ENCODE data around the gene UBA3.

Gene UBA3

DNA sequence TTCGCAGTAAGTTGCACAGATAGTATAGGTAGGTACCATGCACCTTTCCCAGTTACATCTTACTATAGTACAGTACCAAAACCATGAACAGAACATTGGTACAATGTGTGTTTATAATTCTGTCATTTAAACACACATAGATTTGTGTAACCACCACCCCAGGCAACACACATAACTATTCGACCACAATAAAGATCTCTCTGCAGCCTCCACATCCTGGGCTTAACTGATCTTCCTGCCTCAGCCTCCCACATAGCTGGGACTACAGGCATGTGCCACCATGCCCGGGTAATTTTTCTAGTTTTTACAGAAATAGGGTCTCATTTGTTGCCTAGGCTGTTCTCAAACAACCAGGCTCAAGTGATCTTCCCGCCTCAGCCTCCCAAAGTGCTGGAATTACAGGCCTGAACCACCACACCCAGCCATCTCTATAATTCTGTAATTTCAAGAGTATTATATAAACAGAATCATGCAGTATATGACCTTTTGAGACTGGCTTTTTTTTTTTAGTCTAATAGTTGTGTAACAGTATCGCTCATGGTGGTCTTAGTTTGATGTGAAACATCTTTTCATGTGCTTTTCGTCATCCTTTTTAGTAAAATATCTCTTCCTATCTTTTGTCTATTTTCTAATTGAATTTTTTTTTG lies 14.7 kb downstream of the UBA3 start:
- no peak for DNase-seq

DNA sequence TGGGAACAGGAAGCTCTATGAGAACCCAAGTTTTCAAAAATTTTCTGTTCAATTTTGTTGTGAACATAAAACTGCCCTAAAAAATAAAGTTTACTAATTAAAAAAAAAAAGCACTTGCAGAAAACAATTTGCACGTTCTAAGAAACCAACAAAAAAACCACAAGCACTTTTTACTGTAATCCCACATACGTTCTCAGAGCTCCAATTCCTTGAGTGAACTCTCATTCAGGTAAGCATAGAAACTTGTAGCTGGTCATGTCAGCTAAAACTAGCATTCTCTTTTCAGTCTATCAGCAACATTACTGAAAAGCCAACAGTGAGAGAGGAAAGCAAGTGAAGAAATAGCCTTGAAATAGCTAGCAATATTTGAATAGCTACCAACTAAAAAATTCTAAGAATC lies 16.5 kb downstream of the UBA3 start:
- no peak for DNase-seq

DNA sequence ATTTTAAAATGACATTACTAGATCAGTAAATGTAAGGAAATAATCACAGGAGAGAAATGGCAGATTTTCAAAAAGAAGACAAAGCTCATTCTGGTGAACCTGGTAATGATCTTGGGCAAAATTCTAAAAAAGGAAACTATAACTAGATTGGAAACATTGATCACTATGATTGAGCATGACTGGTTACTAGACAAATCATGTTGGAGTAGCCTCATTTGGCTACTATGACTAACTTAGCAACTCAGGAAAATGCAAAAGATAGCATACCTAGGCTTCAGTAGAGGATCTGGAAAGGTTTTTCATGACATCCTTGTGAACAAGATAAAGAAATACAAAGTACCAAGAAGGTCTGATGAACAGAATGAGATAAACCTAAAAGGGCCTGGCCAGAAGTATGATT lies 20.5 kb downstream of the UBA3 start:
- DNase-seq = no peak

DNA sequence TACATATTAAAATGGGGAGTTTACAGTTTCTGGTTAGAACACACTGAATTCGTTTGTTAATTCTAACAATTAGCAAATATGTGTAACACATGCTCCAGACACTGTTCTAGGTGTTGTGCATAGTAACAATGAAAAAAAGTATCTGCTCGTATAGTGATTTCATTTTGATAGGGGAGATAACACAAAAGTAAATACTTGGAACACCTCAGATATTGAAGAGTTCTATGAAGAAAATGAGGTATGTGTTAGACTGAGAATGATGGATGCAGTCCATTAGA lies 21.3 kb downstream of the UBA3 start:
- no peak for DNase-seq

DNA sequence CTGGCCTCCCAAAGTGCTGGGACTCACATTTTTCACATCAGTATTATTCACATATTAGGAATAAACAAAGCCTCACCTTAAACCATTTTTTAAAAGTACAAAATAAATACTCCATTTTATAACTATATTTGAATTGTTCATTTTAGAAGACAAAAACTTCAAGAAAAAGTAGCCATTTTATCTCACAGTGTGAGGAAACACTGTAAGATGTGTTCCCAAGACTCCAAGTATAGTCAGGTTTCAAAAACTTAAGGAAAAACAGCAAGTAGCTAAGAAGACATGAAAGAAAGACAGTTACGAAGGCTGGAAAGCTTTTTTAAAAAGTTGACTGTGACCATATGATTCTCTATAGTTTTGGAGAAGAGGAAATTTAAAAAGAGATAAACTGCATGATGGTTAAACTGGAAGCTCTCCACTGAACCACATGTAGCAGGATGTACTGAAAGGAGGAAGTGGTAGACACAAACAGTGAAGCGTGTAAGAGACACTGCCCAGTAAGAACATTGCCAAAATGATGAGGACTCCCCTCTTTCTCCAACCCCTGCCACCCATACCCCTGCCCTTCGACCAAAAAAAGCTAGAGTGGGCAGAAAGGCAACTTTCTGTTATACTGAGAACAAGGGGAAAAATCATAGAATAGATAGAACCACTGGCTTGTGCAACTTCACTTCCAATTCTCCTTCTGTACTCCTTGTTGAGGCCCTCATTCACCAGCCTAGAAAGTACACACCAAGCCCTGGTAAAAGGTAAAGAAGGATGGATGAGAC lies 21.8 kb downstream of the UBA3 start:
- no peak for DNase-seq

DNA sequence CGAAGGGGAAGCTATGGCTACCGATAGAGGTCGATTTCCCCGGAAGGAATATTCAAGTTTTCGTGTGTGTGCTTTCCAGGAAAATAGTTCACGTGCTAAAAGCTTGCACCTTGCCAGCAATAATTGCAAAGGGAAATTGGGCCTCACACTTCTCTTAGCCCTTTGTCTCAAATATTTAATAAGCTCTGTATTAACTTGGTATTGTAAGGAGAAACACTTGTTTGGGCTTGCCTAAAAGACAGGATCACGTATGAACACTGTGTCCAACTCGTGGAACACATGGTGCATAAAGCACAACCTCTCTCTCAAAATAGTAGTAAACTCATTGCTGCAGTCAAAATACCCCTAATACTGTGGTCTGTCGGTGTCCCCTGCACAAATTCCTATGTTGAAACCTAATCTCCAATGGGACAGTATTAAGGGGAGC lies 27.7 kb downstream of the UBA3 start:
- DNase-seq = no peak

DNA sequence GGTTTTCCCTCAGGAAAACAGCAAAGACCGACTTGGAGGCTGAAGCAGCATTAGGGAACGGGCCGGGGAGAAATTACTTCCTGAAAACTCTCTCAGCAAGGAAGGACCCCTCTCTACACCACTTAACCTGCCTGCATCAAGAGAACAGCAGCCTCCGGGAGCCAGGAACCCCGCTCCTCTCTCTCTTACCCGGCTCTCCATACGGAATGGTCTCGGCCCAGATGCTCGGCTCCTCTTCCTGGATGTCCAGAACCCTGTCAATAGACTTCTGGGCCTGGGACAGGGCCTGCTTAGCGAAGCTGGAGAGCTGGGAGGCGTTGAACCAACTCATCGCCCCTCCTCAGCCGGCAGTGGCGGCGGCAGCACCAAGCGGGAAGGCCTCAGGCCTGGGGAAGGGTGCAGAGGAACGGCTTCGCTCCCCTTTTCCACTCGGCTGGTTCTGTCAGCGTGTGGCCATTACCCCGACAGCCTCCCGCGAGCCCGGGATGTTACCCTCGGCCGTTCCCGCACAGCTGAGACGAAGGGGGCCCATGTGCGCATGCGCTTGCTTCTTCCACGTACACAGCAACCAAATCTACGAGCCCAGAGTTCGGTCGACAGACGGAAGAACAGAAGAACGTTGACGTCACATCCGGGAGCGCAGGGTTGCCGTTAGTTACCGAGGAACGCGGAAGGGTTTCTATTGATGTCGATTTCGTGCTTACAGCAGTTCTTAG lies 28.3 kb downstream of the UBA3 start, which contains the start of gene TMF1:
Gene TMF1, minus strand, starts transcription at position 578 of the 716 bp plus-strand sequence. Its CDS starts 247 bp downstream, at position 331.
- DNase-seq = no peak

DNA sequence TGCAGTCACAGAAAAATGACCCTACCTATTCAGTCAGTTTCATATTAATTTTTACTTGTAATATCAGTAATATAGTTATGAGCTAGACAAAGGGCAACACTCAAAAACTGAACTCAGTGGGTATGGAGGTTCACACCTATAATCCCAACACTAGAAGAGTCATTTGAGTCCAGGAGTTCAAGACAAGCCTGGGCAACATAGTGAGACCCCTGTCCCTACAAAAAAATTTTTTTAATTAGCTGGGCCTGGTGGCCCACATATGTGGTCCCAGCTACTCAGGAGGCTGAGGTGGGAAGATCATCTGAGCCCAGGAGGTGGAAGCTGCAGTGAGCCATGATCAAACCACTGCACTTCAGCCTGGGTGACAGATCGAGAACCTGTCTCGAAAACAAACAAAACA lies 31.2 kb downstream of the UBA3 start:
- DNase-seq = no peak

DNA sequence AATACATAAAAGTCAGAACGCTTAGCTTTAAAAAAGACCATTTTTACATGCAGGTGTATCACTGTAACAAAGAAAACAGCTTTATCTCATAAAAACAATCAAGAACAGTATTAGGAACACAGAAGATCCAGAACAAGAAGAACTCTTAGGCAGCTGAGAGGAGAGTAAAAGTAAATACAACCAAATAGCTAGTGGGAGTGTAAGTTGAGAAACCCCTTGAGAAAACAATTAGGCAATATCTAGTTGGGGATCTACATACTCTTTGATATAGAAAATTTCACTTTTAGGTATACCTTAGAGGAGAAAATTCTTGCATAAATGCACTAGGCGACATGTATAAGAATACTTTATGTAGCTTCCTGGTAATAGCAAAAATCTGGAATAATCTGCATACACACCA lies 35.6 kb downstream of the UBA3 start:
- DNase-seq = no peak

DNA sequence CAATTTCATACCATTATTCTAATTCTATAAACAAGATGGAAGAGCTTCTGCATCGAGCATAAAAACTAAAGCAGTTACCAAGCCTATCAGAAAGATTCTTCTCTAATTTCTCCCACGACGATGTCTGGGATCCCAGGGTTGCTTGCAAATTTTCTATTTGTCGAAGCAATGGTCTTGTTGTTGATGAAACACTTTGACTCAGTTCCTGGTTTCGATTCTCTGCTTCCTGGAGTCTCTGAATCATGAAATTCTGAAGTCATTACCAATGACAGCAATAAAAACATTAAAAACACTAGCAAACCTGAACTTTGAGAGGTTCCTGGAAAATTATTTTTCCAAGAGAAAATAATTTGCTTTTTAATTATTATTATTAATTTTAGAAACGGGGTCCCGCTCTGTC lies 46.7 kb downstream of the UBA3 start:
- DNase-seq = no peak

DNA sequence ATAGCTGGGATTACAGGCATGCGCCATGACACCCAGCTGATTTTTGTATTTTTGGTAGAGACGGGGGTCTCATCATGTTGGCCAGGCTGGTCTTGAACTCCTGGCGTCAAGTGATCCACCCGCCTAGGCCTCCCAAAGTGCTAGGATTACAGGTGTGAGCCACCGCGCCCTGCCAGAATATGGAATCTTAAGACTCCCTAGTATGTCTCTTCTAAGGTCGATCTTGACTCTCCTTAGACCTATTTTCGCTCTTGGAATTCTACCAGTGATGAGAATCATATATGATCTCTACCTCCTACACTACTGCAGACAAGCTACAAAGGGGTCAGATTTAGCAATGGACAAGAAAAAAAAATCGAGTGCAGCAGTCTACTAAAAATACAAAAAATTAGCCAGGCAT lies 47.4 kb downstream of the UBA3 start:
- DNase-seq = no peak

DNA sequence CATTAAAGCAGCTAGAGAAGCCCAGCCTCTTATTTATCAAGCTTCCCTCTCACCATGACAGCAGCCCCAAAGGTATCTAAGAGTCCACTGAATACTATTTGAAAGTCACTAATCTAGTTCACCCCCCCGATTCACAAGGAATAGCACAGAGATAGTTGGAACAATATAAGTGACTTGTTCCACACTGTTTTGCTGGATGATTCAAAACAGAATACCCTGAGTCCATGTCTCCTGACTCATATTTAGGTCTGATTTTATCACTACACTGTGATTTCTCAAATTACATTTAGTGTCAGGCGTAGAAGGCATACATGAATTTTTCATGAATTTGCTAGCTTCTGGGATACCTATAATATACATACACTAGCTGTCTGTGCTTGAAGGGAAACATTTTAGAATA lies 48.0 kb downstream of the UBA3 start:
- no peak for DNase-seq

DNA sequence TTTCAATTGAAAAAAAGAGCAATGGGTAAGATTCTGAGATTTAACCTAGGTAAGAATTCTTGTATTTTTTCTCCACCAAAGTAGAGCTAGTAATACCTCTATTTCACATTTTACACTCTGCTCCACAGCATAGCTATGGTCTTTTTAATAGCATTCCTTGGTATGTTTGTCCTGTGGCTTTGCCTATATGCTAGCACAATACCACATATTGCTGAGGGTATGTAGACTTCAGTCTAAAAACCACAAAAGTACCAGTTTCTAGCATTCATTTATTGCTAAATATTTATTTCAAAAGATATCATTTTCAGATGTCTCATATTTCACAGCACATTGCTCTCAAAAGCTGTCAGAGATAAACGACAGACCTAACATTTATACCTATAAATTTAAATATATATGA lies 48.5 kb downstream of the UBA3 start:
- DNase-seq = no peak

DNA sequence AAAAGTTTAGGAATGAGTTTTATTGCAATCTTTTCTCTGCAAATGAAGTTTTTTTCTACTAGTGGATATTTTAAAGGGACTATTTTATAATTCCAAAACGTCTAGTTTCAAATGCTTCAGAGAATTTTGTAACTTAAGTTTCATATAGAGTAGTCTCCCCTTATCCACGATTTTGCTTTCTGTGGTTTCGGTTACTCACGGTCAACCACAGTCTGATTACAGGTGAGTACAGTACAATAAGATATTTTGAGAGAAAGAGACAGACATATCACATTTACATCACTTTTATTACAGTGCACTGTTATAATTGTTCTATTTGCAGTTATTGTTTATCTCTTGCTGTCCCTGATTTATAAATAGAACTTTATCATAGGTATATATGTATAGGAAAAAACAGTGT lies 59.3 kb downstream of the UBA3 start:
- no peak for DNase-seq

DNA sequence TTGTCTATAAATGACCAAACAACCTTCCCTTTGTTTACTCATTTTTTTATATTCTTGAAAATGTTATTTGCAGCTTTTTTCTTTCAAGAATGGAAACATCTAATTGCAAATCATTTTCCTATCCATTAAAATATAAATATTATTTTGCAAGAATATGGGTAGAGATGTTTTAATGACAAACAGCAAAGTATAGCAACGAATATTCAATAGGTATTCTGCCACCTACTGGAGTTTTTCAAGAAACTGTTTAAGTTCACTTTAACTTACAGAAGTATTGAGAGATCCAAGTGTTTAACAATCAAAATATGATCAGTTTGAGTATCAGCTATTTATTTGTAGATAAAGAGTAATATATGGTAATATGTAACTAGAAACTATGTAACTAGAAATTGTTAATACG lies 59.7 kb downstream of the UBA3 start:
- DNase-seq = no peak

DNA sequence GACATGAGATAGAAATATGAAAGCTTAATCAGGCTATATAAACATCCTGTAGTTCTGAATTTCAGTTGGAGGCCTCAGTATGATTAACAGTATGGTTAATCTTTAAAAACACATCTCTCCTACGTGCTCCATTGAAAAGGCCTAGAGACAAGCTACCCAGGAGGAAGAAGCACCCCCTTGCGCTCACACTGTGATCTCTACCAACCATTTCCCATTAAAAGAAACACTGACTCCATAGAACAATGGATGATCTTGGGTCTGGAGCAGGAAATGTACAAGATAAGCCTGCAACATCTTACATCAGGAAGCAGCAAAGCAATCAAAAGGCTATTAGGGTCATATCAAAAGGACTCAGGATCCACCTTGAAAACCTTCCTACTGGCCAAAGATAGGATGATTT lies 63.3 kb downstream of the UBA3 start:
- DNase-seq = no peak

DNA sequence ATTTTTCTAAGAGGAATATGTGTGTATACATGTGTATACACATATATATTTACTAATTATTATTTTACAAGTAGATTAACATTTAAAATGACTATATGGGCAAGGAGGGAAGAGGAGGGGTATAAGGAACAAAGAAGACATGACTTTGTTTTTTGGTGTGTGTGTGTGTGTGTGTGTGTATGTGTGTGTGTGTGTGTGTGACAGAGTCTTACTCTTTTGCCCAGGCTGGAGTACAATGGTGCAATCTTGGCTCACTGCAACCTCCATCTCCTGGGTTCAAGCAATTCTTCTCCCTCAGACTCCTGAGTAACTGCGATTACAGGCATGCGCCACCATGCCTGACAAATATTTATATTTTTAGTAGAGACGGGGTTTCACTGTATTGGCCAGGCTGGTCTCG lies 64.1 kb downstream of the UBA3 start:
- DNase-seq = no peak

DNA sequence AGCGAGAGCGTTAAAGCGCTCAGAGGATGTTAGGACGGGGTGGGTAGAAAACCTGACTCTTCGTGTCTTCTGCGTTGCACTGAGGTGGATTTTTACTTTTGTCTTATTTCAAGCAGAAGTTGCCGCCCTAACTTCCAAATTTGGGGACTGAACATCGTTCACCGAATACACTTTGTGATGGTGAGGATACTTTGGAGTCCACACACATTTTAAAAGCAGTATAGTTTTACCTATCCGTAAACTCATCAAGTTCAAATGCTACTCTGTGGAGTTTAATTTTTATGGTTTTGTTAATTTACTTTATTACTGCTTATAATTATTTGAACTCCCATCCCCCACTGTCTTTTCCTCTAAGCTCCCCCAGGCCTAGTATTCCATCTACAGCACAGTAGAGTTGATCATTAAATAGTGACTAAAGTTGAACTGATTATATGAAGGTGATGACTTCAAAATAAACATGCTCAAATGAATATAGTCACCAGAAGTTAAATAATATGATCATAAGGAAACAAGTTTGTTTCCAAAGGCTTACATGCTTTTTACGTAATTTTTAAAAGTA lies 66.1 kb downstream of the UBA3 start:
- DNase-seq = no peak

DNA sequence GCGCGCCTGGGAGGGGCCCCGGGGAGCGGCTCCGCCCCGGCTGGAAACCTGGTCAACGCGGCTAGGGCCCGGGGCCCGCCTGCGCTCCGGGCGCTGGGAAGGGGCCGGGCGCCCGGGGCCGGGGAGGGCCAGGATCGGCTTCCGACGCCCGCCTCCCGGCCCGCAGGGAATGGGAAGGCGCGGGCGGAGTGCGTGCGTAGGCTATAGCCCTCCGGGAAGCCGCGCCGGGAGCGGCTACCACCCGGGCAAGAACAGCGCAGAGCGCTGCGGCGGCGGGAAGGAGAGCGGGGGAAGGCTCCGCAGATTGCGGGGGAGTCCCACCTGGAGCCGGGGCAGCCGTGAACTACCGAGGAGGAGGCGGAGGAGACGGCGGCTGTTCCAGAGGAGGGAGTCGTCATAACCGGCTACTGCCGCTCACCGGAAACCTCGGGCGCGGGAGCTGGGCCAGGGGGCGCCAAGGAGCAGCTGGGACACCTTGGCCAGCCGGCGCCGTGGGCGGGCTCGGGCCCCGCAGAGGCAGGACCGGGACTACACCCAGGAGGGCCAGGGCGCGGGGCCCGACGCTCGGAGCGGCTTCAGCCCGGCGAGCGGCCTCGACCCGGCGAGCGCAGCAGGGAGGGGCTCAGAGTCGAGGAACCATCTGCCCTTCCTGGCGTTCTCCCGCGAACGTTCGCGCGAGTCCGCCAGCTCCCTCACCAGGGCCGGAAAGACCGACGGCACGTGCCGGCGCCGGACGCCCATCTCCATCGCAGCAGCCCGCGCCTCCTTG lies 66.7 kb downstream of the UBA3 start, which contains the start of gene EOGT:
Gene EOGT, minus strand, starts transcription at position 432 of the 769 bp plus-strand sequence. CDS start 3,838 bp downstream, outside the sequence.
- DNase-seq = no peak

DNA sequence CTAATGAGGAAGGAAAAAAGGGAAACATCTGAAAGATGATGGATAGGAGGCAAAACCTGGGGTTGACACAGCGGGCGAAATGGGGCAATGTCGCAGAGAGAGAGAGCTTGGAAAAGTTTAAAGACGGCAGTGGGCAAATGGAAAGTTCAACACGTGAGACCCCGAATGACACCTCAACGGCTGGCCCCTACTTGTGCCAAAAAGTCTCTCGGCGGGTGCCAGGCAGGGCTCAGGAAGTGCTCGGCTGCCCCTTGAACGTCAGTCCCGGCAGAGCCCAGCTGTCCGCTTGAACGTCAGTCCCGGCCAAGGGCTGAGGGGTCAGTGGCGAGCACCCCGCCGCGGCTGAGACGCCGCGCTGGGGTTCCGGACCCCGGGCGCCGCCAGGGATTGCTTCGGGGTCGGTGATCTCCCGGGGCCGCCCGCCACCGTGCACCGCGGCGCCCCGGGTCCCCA lies 67.3 kb downstream of the UBA3 start:
- no peak for DNase-seq

DNA sequence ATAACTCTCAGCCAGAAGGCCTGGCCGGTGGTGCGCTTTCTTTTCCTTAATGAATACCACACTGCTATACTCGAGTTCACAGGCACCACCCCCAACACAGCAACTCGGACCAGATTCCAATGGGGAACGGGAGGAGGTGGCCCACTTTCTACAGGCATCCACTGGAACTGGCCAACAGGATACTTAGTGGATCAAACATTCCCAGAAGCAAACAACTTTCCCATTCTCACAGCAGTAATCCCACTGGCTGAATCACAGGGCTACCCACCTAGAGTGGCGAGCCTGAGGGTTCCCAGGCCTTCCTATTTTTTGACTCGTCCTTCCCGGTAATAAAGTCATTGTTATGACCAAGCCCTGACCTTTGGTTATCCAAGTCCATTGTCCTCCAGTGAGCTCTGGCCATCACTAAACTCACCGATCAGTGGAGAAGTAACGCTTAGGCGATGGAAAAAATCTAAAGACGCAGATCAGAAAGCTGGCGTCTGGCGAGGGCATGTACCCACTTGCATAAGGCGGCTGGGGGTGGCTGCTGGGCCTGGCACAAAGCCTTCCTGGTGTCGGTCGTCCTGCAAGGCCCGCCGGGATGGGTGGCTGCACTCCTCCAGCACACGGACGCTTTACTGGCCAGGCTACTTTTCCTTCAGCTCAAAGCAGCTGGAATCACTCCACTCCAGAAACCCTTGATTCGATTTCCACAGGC lies 67.9 kb downstream of the UBA3 start:
- no peak for DNase-seq

DNA sequence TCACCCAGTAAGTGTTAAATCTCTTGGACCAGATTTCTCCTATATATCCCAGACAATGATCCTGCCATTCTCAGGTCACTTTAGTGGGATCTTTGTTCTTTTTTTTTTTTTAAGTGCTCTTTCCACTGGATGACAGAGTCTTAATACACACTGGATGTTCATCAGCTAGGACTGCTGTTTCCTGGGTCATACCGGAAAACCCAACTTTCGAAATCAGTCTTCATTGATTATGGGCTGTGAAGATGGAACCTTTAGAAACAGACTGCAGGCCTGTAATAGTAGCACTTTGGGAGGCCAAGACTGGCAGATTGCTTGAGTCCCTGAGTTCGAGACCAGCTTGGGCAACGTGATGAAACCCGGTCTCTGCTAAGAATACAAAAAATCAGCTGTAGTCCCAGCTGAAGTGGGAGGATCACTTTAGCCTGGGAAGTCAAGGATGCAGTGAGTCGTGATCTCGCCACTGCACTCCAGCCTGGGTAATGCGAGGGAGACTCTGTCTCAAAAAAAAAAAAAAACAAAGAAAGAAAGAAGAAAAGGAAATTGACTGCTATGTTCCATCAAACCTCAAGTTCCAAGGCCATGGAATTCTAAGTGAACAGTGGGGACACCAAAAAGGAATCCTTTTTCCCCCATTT lies 69.0 kb downstream of the UBA3 start:
- no peak for DNase-seq

Data from NCI-H1694 treated with DMSO at 0.1 percent for 48 hours (cell line).